Skeletal muscle tissue (tissue), 4 donors: ENCODE data around the gene CSTF3. TPM values are rescaled to one million over a fixed set of nuclear protein-coding genes. Genes with fewer than 3 reads are reported as not detected.
"Not testable (repeated sequence)": the region's sequence is repeated elsewhere in the genome, so short reads cannot be mapped to it uniquely, and the experiment has no call there.

Experiments
- H3K27ac ChIP-seq: one replicate; pipeline ENCODE4 v1.7.0; 2013; ENCODE audit warnings: mild to moderate bottlenecking, low read depth, low read length, inconsistent platforms
- H3K27me3 ChIP-seq, 3 donors: one replicate each; pipeline ENCODE4 v1.7.0; 2013; ENCODE audit warnings: low read length in 3 of 3; ENCODE audit not compliant: control insufficient read depth in 3 of 3, insufficient read depth in 3 of 3
- H3K36me3 ChIP-seq, 3 donors: one replicate each; pipeline ENCODE4 v1.7.0; 2013; ENCODE audit warnings: low read length in 3 of 3; ENCODE audit not compliant: control insufficient read depth in 3 of 3, insufficient read depth in 3 of 3
- H3K4me1 ChIP-seq, 3 donors: one replicate each; pipeline ENCODE4 v1.7.0; 2013; ENCODE audit warnings: low read length in 3 of 3, mild to moderate bottlenecking in 3 of 3; ENCODE audit not compliant: control insufficient read depth in 3 of 3, insufficient read depth in 3 of 3
- H3K4me3 ChIP-seq, 3 donors: one replicate each; pipeline ENCODE4 v1.7.0; 2013; ENCODE audit warnings: low read length in 3 of 3
- H3K9ac ChIP-seq, 3 donors: one replicate each; pipeline ENCODE4 v1.7.0; 2013; ENCODE audit warnings: low read length in 3 of 3, mild to moderate bottlenecking in 3 of 3, moderate library complexity in 2 of 3, low read depth in 1 of 3
- H3K9me3 ChIP-seq, 3 donors: one replicate each; pipeline ENCODE4 v1.7.0; 2013; ENCODE audit warnings: low read length in 3 of 3; ENCODE audit not compliant: control insufficient read depth in 3 of 3
- total RNA-seq: library from RNA; depleted of rRNA; stranded (reverse); fragments of >200 nt; gene quantifications from one replicate; pipeline ENCODE4 v1.2.3, GENCODE V29; 2014
- donor health status: Osteomylitis.

CSTF3 gene
- total RNA-seq, 1 donor from 2014 or later = 50.6 TPM

DNA sequence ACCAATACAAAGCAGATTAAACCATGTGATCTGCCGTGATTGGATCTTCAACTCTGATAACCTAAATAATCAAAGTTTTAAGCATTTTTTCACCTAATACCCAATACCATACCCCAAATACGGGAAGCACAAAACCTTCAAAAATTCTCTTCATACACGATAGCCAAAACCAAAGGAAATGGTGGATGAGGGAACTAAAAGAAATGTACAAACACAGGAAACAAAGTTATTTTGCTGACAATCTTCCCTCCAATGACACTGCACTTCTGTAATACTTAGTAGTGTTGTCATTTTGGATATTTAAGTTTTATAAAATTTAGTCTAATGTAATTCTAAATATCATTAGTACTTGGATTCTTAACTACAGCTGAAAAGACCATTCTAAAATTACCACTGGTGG is 27.0 kb downstream of the CSTF3 start:
- Histone ChIP-seq H3K36me3 (no peaks in the 10 kb centered on the region), H3K4me1 (peaks cover 0 to 5% (median 0%) of the 10 kb centered on the region in 3 donors), H3K9me3 (no peaks in the 10 kb centered on the region), H3K27me3 (no peaks in the 10 kb centered on the region), H3K27ac (no peak overlapping the region), H3K4me3 (no peak overlapping the region), H3K9ac (no peak overlapping the region)

DNA sequence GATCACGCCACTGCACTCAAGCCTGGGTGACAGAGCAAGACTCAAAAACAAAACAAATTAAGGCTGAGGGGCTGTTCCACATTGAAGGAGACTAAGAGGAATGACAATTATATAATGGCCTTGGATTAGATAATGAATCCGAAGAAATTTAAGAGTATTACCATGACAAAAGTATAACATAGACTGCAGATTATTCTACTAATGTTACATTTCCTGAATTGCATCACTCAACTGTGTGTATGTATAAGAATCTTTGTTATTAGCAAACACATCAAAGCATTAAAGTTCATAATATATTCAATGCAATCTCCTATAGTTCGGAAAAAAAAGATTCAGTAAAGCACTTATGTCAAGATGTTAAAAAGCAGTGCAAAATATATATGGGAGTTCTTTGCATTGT is 27.5 kb downstream of the CSTF3 start:
- Histone ChIP-seq H3K4me3 (no peak overlapping the region), H3K9me3 (no peaks in the 10 kb centered on the region), H3K27me3 (no peaks in the 10 kb centered on the region), H3K27ac (no peak overlapping the region), H3K4me1 (peaks cover 0 to 5% (median 0%) of the 10 kb centered on the region in 3 donors), H3K9ac (no peak overlapping the region), H3K36me3 (no peaks in the 10 kb centered on the region)

DNA sequence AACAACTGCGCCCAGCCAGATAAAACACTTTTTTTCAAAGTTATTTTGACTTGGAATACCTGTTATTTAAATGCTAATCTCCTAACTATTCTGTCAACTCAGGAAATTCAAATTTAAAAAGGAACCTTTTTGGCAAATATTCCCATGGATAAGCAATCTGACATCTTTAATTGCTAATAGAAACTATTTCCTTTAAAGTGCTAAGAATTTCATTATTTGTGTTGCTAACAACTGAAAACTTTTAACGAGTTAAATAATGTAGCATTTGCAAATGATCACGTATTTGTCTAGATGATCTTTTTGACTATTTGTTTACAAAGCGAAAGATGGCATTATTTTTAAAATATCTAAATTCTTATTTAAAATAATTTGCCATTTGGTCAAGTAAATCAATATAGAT is 28.8 kb downstream of the CSTF3 start:
- H3K4me1 ChIP-seq = peaks cover 0 to 5% (median 0%) of the 10 kb centered on the region in 3 donors

DNA sequence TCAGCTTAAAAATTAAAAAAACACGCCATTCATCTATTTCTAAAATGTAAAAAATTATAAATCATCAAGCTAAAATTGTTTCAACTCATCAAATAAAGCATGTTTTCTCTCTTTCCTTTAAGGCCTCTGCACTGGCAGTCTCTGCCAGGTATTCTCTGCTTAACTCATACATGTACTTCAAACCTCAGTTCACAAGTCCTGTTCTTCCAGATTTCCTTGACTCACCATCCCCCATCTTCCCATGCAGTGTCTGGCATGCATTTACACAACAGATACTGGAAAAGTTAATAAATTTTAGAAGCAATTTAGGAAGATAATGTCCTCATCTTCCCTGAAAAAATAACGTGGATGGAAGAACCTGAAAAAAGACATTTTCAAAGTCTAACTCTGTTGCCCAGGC is 32.5 kb downstream of the CSTF3 start:
- H3K27ac ChIP-seq = no peak overlapping the region
- no peak overlapping the region for H3K4me3 ChIP-seq
- H3K27me3 ChIP-seq = no peaks in the 10 kb centered on the region
- no peaks in the 10 kb centered on the region for H3K4me1 ChIP-seq
- H3K9ac ChIP-seq = no peak overlapping the region
- H3K36me3 ChIP-seq = peaks cover 0 to 3% (median 0%) of the 10 kb centered on the region in 3 donors
- no peaks in the 10 kb centered on the region for H3K9me3 ChIP-seq

More for the DNA sequence above, 28.8 kb downstream of the CSTF3 start:
- Histone ChIP-seq H3K9me3 (no peaks in the 10 kb centered on the region), H3K27ac (no peak overlapping the region), H3K36me3 (no peaks in the 10 kb centered on the region), H3K4me3 (no peak overlapping the region), H3K27me3 (no peaks in the 10 kb centered on the region), H3K9ac (no peak overlapping the region)

DNA sequence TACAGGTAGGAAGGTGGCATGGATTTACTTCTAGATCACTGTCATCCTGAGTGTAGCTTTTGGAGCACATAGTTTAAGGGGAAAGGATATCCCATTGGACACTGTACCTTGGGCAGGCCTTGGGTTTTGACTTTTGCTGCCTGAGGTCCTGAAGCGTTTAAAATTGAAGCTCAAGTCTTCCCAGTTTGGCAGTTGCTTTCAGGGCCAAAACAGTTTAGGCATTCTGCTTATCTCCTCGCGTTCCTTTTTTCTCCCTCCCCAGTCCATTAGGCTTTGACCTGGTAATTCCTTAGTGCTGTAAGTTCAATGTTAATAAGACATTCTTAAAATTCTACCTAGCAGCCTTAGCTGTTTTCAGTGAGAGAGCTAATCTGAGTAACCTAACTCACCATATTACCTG is 35.7 kb downstream of the CSTF3 start:
- H3K4me3 ChIP-seq = no peak overlapping the region
- H3K36me3 ChIP-seq = peaks cover 0 to 3% (median 0%) of the 10 kb centered on the region in 3 donors
- no peak overlapping the region for H3K27ac ChIP-seq
- no peaks in the 10 kb centered on the region for H3K9me3 ChIP-seq
- H3K9ac ChIP-seq = no peak overlapping the region
- H3K27me3 ChIP-seq = no peaks in the 10 kb centered on the region
- H3K4me1 ChIP-seq = no peaks in the 10 kb centered on the region

DNA sequence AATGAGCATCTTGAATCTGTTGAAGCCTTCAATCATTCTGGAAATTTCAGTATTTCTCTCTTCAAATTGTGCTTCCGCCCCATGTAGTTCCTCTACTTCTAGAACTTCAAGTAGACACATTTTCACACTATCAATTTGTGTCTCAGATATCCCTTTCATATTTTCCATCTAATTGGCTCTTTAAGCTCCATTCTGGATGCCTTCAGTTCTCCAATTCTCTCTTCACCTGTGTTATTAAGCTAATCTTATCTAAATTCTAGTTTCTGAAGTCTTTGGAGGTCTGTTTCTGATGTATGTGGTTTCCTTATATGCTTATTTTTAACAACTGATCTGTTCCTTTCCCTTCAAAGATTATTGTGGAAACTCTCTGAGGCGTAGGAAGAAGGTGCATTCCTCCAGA is 36.3 kb downstream of the CSTF3 start:
- H3K4me3 ChIP-seq = no peak overlapping the region
- no peaks in the 10 kb centered on the region for H3K27me3 ChIP-seq
- H3K9me3 ChIP-seq = no peaks in the 10 kb centered on the region
- no peak overlapping the region for H3K9ac ChIP-seq
- no peak overlapping the region for H3K27ac ChIP-seq
- H3K4me1 ChIP-seq = no peaks in the 10 kb centered on the region
- peaks cover 0 to 3% (median 0%) of the 10 kb centered on the region in 3 donors for H3K36me3 ChIP-seq

DNA sequence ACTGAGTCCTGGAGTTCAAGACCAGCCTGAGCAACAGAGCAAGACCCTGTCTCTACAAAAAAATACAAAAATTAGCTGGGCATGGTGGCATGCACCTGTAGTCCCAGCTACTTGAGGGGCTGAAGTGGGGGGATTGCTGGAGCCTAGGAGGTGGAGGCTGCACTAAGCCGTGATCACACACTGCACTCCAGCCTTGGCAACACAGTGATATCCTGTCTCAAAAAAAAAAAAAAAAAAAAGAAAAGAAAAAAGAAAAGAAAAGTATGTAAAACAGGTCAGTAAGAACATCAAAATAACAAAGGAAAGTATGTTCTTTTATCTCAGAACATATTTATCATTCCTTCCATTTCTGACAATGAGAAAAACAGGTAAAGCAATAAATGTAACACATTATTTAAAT is 38.6 kb downstream of the CSTF3 start:
- H3K27me3 ChIP-seq, H3K4me3 ChIP-seq, H3K9ac ChIP-seq, H3K9me3 ChIP-seq, H3K27ac ChIP-seq, H3K4me1 ChIP-seq, H3K36me3 ChIP-seq: not testable (repeated sequence)

DNA sequence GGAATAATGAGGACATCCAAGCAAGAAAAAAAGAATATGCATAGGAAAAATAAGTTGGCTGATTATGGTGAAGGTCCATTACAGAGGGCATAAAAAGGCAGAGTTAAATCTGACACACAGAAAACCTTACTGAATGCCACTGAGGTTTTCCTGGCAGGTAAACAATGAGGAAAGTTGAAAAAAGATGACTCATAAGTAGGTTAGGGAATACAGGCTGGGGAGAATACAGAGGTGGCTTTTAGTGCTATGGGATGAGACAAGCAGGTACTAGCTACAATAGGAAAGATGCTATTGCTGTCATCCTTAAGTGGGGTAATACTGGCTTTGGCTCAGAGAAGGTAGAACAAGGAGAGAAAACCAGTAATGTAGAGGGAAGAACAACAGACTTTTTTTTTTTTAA is 44.7 kb downstream of the CSTF3 start:
- no peak overlapping the region for H3K9ac ChIP-seq
- H3K27ac ChIP-seq = no peak overlapping the region
- H3K4me1 ChIP-seq = no peaks in the 10 kb centered on the region
- no peak overlapping the region for H3K4me3 ChIP-seq
- no peaks in the 10 kb centered on the region for H3K9me3 ChIP-seq
- no peaks in the 10 kb centered on the region for H3K27me3 ChIP-seq
- H3K36me3 ChIP-seq = no peaks in the 10 kb centered on the region

DNA sequence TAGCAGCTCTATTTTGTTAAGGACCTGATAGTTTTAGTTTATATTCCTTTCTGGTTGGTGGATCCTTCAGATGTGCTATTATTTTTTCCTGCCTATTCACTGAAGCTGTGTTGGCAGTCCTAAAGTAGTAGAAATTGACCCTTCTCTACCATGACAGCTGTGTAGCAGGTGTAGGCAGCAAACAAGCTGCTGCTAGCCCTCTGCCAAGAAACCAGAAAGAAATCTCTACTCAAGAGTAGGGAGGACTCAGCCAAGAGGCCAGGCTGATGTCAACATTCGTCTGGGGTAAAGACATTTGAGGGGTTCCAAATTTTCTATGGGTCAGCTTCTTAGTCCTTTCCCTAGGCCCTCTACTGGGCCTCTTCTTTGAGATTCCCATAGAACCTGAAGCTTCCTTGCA is 51.2 kb downstream of the CSTF3 start:
- H3K27ac ChIP-seq = peak overlapping the region; percentile 32

DNA sequence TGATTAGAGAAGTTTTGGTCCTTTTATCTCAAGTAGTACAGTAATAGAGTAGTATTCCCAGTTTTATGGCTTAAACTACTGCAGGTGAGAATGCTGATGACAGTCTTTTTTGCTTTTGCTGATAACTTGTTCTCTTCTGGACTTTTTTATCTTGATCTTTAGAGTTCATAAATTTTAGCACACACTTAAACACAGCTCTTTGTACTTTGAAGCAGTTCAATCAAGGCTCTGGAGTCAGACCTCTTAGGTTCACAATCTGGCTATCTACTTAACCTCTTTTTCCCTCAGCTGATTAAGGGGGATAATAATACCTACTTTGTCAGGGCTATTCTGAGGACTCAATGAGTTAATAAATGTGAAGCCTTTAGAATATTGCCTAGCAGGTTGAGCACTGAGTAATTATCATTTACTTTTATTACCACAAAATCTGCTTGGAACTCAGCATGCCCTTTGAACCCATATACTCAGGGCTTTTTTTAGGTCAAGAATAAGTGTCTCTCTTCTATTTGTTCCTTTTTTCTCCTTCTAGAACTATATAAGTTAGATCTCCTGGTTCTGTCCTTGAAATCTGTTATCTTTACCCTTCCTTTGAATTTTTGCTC is 51.9 kb downstream of the CSTF3 start:
- H3K36me3 ChIP-seq = peaks cover 0 to 6% (median 0%) of the 10 kb centered on the region in 3 donors
- H3K27me3 ChIP-seq = no peaks in the 10 kb centered on the region
- H3K4me1 ChIP-seq = peaks cover 0 to 6% (median 0%) of the 10 kb centered on the region in 3 donors
- peak overlapping the region; percentile 32 for H3K27ac ChIP-seq
- H3K9ac ChIP-seq = no peak overlapping the region
- no peak overlapping the region for H3K4me3 ChIP-seq
- H3K9me3 ChIP-seq = no peaks in the 10 kb centered on the region

More for the DNA sequence above, 51.2 kb downstream of the CSTF3 start:
- Histone ChIP-seq H3K36me3 (peaks cover 0 to under 1% (median 0%) of the 10 kb centered on the region in 3 donors), H3K9me3 (no peaks in the 10 kb centered on the region), H3K27me3 (no peaks in the 10 kb centered on the region), H3K9ac (no peak overlapping the region), H3K4me1 (peaks cover 0 to 6% (median 0%) of the 10 kb centered on the region in 3 donors), H3K4me3 (no peak overlapping the region)
